ENCODE results near the gene IL12B. TPM values are rescaled to one million over a fixed set of nuclear protein-coding genes. Genes with fewer than 3 reads are reported as not detected.

IL12B gene
- total RNA-seq: under 0.01 TPM in 1 of 2 replicates, not detected in the other

GRCh38 chr5:159330131-159330800 lies at the start of gene IL12B:
Gene IL12B, minus strand, starts transcription at chr5:159330487. Its CDS starts 3,705 bp downstream, at chr5:159326782.

Small RNA genes within 50 kb of the gene (small RNA-seq; reads per million reads assigned to genes)
- not detected for gene RNU4ATAC2P

Other genes with a start within 250 kb of the IL12B start
- 32.3 and 34.4 TPM in 2 replicates for gene EBF1, start 230.6 kb downstream of the IL12B start, total RNA-seq
- gene RNF145, start 120.9 kb downstream of the IL12B start, total RNA-seq: 12.5 and 24.2 TPM in 2 replicates
- gene UBLCP1, start 67.2 kb downstream of the IL12B start, total RNA-seq: 23.1 TPM in 2 replicates